Epithelial cell of esophagus (primary cell): Measurements from ENCODE around the gene NDRG3.

ENCODE experiments used
- DNase-seq: peaks from one replicate; pipeline ENCODE4 v3.0.0; 2010; ENCODE audit warnings: low read depth
- H3K4me3 ChIP-seq: 2 replicates; pipeline ENCODE4 v1.5.1; 2011; ENCODE audit warnings: mild to moderate bottlenecking, low read length, control low read depth
- TF ChIP-seq, protein P1 (sequence below): IDR thresholded peaks from 2 replicates; pipeline ENCODE4 v1.5.1; 2011; ENCODE audit warnings: low read depth, mild to moderate bottlenecking, low read length, control low read depth, inconsistent platforms; ENCODE audit not compliant: insufficient read depth; ENCODE audit errors: missing control alignments

Gene NDRG3

DNA sequence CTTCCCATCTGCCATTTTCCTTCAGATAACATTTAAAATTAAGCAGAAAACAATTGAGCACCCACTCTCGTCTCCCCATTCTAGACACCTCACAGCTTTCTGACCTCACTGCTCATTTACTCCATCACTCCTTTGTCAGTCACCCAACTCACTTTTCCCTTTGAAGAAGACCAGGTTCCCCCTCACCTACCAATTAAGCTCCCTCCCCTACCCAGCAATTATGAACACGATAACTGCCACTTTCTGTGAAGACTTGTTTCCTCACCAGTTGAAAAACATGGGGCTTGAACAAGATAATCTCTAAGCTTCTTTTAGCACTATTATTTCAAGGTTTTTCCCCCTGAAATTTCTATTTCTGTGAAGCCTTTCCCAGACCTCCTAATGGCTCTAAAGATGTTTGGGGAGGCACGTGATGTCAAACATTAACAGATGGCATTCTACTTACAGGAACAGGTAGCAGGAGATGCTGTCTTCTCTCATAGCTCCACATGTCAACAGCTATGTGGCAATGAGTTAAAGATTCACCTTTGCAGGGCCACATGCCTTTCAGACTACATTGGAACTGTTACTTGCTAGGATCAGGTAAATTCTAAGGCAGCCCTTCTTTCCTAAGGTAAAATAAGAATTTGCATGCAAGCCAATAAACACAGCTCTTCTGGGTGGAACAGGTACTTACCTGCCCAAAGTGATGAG lies 75.1 kb downstream of the NDRG3 start:
- no peak overlapping the region for H3K4me3 ChIP-seq
- TF ChIP-seq, protein P1, sequence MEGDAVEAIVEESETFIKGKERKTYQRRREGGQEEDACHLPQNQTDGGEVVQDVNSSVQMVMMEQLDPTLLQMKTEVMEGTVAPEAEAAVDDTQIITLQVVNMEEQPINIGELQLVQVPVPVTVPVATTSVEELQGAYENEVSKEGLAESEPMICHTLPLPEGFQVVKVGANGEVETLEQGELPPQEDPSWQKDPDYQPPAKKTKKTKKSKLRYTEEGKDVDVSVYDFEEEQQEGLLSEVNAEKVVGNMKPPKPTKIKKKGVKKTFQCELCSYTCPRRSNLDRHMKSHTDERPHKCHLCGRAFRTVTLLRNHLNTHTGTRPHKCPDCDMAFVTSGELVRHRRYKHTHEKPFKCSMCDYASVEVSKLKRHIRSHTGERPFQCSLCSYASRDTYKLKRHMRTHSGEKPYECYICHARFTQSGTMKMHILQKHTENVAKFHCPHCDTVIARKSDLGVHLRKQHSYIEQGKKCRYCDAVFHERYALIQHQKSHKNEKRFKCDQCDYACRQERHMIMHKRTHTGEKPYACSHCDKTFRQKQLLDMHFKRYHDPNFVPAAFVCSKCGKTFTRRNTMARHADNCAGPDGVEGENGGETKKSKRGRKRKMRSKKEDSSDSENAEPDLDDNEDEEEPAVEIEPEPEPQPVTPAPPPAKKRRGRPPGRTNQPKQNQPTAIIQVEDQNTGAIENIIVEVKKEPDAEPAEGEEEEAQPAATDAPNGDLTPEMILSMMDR = no peak
- no peak for DNase-seq

DNA sequence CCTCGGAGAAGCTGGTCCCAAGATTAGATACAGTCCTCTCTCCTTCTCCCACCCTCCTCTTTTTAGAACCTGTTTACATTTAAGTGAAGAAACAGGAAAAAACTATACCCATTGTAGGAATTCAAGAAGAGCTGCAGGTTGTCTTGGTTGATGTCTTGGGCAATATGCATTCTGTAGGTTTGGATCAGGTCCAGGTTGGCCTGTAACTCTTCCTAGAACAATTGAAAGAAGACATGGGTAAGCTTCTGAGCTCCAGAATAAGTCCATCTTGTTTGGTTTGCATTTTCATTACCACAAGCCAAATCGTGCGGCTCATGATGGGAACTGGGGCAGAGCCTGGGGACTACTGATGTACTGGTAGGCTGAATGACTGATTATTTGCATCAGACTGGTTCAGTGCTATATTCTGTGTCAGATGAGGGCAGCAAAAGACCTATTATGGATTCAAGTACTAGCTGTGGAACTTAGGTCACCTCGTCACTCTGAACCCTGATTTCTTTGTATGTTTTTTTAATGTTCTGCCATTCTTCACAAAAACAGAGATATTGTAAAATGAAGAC lies 79.6 kb downstream of the NDRG3 start:
- TF ChIP-seq, protein P1 = peak; percentile 44
- no peak overlapping the region for H3K4me3 ChIP-seq
- peak; percentile 45 for DNase-seq

GRCh38 chr20:36663031-36663430 lies 82.9 kb downstream of the NDRG3 start:
- H3K4me3 ChIP-seq = no peak overlapping the region
- TF ChIP-seq, protein P1 = no peak
- no peak for DNase-seq

GRCh38 chr20:36658300-36658699 lies 87.6 kb downstream of the NDRG3 start:
- no peak for DNase-seq
- TF ChIP-seq, protein P1 = no peak
- no peak overlapping the region for H3K4me3 ChIP-seq

GRCh38 chr20:36656733-36657132 lies 89.2 kb downstream of the NDRG3 start:
- DNase-seq = no peak
- TF ChIP-seq, protein P1 = no peak
- H3K4me3 ChIP-seq = no peak overlapping the region

GRCh38 chr20:36655004-36655403 lies 90.9 kb downstream of the NDRG3 start:
- TF ChIP-seq, protein P1 = no peak
- DNase-seq = no peak
- H3K4me3 ChIP-seq = no peak overlapping the region

- DNase-seq = no peak
- no peak overlapping the region for H3K4me3 ChIP-seq
- TF ChIP-seq, protein P1 = no peak
Measured at GRCh38 chr20:36654506-36654905, 91.4 kb downstream of the NDRG3 start.
